Fibroblast of the conjunctiva (primary cell): Measurements from ENCODE around the gene EGLN3.
"Not testable (repeated sequence)": the region's sequence is repeated elsewhere in the genome, so short reads cannot be mapped to it uniquely, and the experiment has no call there.

Experiments
- DNase-seq: peaks from one replicate; pipeline ENCODE4 v3.0.0-alpha.2; 2010; ENCODE audit warnings: low read depth

The EGLN3 gene

DNA sequence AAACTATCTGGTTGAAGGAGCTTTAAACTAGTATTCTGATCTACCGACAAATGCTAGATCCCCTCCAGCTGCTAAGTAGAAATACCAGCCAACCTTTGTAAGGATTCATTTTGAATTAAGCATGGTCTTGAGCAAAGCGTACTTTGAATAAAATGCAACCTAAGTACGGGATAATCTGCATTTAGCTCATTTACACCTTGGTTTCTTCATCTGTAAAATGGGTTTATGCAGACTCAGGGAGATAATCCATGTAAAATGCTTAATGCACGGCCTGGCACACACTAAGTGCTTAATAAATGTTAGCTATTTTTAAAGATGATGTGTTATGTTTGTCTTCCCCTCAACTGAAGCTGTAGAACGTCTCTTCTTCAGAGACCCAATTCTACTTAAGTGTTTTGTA, 15.9 kb downstream of the EGLN3 start:
- no peak for DNase-seq

DNA sequence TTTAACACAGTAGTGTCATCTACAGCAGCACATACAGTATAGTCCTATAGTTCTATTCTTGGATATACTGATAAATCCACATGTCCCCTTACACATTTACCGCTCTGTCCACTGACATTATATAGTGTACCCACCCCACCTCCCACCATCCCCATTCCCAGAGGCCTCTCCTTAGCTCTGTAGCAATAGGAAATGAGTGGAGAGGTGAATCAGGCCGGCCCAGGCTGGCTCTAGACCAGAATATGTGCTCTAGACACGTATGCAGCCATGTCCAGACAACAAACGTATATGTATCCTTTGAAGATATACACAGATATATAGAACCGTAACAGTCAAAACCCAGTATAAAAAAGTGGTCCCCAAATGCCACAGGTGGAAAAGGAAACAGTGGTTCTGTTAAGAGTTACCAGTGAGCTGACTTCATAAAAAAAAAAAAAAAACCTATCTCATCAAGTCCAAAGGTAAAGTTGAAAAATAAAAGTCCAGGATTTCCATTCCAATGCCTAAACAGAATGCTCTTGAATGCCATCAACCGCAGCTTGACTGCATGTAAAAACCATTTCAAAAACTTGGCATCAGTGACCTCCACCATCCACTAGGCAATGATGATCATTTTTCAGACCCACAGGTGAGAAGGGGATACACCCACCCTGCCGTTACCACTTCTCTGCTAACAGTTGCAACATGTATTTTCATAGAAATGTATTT, 16.7 kb downstream of the EGLN3 start:
- no peak for DNase-seq

DNA sequence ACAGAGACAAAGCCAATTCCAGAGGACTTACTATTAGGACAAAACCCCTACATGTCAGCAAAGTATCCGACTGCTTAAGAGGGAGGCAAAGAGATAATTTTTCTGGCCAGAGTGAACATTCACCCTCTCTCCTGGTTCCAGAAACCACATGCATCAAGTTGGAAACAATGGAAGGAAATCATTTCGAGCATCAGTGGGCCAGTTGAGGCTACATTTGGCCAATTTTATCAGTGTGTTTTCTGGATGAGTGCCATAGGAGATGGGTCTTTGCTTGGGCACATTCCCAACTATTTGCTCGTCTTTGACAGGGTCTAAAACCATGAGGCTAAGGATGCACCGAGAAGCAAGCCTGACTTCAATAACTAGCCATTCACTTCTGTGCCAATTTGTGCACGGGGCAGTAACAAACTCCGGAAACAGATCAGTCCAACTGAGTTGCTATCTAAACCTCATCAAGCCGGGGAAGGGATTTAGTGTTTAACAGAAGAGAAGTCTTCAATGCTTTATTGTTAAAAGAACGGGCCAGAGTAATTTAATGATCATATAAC, 17.4 kb downstream of the EGLN3 start:
- DNase-seq: no peak

DNA sequence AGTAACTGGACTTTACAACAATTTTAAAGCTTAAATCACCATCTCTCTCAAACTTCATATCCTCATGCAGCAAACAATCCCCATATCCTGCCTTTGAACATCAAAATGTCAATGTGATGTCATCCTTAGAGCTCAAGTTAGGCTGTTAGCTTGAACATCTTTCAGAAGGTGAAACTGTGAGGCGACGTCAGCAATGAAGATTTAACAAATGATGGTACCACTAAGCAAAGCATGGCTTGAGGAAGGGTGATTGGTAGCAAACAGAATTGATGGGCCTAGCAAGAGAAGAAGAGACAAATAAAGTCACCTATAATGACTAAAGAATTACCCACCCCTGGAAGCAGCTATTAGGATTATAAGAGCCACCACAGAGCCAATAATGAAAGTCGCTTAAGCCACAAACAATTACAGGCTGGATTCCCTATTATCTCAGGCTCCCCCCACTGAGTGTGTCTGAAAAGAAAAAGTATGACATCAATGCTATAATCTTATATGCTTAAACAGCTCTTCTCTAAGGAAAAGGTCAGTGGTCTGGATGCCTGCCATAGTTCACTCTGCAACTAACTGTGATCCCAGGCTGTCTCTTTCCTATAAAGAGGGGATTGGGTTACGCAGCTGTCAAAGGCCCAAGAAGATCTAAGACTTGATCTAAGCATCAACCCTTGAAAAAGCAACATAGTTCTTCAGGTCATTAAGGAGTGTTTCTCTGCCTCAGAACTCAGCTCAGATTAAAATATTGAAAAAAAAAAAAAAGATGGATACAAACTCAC, 18.1 kb downstream of the EGLN3 start:
- DNase-seq: no peak

DNA sequence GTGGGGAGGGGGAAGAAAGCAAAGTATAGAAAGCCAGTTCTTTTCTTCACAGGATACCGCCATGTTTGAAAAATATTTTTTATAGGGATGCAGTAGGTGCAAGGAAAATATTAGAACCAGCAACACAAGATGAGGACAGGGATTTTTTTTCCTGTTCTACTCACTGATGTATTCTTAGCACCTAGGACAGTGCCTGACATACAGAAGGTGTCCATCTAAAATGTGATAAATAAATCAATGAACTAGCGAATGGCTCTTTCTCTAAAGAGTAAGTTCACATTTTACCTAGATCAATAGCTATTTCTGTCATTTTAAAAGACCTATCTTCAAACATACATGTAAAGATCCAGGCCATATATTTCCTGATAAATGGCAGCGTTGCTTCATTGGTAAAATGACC, 18.8 kb downstream of the EGLN3 start:
- no peak for DNase-seq

DNA sequence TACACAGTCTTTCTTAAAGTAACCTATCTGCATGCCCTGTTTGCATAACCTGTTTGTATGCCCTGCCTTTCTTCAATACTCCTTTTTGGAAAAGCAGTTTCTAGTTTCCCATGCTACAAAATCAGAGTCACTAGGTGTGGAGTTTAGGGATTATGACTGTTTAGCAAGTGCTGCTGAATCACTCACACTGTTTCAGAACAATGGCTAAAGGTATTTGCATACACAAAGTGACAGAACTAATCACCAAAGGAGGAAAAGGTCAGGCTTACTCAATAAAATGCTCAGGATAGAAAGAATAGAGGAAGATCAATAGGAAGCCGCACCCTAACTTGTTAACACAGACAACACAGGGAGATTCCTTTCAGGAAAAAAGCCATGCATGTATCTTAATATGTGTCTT, 19.4 kb downstream of the EGLN3 start:
- DNase-seq: no peak

DNA sequence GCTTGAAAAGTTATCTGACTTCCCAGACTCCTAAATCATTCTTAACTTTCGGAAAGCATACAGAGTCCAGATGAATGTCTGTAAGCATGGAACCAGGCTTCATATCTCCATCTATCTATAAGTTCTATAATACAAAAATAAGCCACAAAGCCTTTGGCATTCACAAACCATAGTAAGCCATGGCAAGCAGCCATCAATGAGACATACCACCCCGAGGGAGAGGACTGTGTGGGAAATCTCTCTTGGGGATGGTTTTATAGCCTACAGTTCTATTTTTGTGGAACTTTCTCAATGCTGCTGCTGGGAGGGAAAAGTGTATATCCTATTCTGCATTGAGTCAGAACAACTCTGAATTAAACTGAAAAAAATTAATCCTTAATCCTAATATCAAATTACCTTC, 20.4 kb downstream of the EGLN3 start:
- no peak for DNase-seq

DNA sequence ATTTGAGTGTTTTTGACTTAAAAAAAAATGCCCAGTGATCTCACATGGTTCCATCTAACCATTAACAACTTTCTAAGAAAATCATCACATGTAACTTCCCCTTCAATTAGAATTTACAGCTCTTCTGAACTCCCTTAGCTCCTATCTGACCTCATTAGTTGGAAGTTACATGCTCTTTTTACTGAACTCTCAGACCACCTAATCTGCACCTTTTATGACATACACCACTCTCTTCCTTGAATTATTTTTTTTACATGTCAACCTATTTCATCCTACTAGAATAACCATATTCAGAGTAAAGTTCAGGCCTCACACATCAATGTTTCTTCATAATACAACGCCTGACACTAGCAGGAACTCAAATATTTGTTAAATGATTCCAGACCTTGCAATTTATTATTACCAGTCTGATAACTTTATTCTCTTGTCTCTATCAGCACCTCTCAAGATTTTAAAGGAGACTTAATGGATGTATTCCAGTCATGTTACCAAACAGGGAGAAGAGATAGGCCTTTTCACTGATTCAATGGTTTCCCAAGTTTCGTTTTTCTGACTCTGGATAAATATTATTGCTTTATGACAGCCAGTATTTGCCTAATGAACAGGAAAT, 21.0 kb downstream of the EGLN3 start:
- DNase-seq: no peak

DNA sequence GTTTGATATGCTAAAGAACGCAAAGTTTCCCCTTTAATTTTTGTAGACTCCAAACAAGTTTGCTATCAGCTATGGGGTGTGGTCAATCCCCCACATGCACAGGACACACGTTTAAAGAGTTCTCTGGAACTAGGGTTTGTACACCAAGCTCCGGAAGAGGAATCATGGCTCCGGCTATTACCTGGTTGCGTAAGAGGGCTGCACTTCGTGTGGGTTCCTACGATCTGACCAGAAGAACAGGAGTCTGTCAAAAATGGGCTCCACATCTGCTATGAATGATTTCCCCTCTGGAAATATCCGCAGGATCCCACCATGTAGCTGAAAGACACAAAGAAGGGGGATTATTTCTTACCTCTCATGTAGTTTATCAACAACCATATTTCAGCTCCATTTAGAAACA, 22.0 kb downstream of the EGLN3 start:
- no peak for DNase-seq

DNA sequence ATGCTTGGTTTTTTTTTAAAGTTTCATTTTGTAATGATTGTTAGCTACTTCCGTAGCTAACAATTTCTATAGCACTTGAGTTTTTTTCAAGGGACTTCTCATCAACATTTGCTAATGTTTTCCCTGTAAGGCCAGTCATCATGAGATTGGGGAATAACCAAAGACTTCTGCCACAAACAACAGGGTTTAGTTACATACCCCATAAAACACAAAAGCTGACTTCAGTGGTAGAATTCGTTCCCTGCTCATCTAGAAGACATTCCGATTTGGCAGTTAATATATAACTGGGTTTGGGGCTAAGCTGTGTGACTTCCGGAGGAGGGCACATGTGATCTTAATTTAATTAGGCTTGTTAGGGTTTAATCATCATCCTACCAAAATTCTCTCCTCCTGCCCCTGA, 22.9 kb downstream of the EGLN3 start:
- no peak for DNase-seq

DNA sequence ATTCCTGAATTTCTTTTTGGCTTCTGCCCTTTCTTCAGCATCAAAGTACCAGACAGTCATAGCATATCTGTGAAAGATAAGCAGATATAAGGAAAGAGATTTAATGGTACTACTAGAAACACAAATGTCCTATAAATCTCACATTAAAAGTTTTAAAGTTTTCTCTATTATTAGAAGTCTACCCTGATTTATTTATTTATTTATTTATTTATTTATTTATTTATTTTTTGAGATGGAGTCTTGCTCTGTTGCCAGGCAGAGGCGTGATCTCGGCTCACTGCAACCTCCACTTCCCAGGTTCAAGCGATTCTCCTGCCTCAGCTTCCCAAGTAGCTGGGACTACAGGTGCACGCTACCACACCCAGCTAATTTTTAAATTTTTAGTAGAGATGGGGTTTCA, 23.9 kb downstream of the EGLN3 start:
- not testable (repeated sequence) for DNase-seq

DNA sequence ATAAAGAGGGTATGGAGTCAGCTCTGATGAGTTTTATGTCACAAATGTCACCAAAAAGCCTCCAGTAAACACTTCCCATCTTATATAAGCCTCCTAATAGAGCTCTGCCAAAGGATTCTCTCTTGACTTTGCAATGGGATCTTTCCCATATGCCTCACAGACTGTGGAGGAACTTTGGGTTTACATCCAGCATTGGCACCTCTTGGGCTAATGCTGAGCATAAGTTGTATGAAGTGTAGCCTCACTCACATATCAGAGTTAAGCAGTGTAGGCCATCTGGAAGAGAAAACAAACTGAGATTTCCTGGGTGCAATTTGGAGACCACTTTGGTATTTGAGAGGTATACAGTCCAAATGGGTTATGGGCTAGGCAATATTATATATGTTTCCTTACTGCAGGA, 24.9 kb downstream of the EGLN3 start:
- DNase-seq: no peak

DNA sequence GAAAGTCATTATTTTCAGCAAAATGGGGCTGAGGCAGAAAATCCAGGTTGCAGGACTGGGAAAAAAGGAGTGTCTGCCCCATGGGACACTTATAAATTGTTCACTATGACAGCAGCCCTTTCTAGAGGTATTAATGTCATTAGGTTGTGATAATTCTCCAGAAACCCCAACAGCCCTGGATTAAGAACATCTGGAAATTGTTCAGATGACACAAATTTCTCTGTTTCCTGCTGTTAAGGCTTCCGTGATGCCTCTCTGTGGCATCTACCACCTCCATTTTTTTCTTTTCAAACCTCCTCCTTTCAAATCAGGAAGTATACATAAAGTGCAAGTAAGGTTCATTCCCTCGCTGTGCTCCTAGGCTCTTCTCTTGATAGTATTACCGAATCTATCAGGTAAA, 25.6 kb downstream of the EGLN3 start:
- no peak for DNase-seq

DNA sequence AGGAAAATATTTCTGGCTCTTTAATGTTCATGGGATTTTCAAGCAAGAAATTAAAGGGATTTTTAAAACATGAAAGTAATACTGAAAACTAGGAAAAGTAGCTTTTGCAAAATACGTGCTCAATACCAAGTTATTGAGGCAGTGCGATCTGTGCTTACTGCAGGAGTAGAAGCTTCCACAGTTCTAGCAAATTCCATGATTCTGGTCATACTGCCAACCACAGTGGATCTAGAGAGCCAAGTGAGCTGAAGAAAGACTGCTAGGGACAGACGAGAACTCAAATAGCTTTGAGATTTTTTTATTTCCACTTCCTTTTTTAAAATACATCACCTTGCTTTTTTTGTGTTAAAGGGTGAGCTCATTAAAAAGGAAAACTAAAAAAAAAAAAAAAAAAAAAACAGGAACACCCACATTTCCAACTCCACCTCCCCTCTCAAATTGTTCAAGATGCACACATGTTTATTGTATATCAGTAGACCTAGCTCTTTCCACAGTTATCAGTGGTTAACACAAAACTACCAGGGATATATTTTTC, 26.2 kb downstream of the EGLN3 start:
- no peak for DNase-seq

DNA sequence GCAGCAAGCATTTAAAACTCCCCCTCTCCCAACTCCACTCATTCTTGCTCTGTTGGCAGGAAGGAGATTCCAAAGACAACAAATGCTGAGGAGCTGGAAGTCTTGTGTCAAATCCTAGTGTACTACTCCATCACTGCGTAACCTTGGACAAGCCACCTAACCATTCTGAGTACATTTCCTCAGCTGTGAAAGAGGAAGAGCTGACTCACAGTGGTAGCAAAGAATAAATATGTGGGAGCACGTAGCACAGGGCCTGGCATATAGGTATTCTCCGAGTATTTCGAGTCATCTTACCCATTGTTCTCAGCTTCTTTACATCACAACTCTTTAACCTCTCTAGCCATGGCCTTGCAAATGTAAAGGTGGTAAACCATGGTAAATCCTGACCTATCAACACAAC, 28.7 kb downstream of the EGLN3 start:
- no peak for DNase-seq

DNA sequence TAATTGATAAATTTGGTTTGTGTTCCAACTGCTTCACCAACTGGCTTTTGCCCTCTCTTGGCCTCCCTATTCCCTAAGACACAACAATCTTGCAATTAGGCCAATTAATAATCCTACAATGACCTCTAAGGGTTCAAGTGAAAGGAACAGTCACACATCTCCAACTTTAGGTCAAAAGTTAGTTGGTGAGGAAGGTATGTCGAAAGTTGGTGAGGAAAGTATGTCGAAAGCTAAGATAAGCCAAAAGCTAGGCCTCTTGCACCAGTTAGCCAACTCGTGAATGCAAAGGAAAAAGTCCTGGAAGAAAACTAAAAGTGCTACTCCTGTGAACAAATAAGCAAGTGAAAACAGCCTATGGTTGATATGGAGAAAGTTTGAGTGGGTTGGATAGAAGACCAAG, 32.6 kb downstream of the EGLN3 start:
- no peak for DNase-seq

DNA sequence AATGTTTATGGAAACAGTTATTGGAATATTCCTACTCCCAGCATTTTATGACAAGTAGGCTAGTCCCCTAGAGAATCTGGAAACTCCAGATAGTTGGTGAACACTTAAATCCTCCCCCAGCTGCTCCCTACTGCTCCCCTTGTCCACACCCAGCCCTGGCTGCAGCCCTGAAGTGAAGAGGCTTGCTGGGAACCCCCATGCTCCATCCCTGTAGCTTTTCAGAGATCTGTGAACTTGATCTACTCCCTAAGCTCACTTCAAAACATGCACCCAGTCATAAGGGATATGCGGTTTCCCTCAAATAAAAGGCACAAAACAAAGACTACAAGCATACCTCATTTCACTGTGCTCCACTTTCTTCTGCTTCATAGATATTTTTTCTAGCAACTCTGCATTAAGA, 33.2 kb downstream of the EGLN3 start:
- DNase-seq: no peak

DNA sequence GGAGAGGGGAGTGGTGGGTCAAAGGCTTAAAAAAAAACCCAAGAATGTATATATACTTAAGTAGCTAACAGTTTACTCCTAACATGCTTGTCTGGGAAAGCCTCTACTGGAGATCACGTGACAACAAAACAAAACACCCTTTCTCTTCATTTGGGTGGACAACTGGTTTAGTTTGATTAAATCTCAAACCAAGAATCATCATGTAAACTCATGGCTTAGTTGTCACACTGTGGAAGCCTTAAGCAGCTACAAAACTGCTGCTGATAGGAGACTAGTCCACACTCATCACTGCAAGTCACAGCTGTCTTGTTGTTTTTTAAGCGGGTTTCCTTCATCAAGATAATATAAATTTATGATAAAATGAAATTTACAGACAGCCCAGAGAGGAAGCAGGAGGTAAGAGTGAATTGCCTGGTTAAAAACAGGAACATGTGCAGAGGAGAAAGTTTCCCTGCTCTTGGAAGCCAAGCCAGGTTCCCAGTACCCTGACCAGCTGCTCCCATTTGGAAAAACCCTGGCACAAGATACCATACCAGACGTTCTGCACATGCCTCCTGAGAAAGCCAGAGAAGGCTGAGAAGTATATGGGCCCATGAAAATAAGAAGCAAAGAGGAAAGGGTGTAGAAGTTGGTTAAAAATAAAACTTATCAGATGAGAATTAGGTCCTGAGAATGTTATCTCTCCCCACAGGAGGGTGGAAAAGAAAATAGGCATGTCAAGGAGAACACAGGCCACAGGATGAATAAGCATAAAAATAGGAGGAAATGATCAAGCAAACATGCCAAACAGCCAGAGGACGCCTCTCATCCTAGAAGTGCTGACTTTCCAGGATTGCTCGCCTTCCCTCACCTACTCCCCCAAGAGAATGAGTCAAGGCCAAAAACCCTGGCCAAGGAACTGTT, 34.0 kb downstream of the EGLN3 start:
- DNase-seq: no peak

DNA sequence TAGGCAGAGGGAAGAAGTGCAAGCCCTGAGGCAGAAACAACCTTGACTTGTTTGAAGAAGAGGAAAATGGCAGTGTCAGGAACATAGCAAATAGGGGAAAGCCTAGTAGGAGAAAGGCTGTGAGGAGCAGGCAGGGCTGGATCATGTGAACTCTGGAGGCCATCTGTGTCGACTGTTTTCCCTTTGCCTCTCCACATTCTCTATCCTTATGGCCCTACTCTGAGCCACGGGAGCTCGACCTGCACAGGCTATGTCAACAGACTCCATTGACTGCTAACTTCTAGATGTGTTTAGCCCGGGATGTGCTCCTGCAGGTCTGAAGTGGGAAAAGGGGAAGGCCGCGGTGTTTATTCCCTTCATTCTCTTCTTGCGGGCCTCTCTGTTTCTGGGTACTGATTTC, 35.2 kb downstream of the EGLN3 start:
- DNase-seq: no peak

DNA sequence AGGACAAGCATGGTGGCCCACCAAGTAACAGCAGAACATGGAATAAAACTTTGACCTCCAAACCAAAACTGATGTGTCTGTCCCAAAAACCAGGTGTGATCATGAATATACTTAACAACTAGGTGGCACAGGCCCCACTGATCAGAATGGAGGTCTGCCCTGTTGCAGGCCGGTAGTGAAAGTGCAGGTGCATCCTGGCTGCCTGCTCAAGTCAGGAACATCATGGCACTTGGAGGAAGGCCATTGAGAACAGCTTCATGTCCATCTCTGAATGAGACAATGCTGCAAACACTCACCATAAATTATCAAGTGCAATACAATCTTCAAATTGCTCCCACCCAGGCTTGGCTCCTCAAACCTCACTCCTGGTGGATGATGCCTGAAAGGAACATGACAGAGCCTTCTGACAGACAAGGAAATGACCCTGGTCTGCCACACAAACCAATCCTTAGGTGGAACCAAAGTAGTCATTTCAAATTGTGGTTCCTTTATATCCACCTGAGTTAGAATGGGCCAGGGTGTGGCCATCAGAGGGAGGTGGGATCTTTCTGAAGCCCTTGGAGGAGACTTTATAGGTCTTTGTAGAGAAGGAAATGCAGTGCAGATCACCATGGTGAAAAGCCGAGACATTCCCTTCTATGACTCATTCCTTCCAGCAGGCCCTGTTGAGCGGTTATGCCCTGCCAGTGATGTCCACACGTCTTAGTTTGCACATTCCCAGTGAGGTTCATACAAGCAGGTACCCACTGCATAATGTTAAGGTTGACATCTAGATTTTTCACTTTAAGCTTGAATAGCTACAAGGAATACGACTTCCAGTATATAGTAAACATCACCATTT, 36.0 kb downstream of the EGLN3 start:
- peak; percentile 26 for DNase-seq

DNA sequence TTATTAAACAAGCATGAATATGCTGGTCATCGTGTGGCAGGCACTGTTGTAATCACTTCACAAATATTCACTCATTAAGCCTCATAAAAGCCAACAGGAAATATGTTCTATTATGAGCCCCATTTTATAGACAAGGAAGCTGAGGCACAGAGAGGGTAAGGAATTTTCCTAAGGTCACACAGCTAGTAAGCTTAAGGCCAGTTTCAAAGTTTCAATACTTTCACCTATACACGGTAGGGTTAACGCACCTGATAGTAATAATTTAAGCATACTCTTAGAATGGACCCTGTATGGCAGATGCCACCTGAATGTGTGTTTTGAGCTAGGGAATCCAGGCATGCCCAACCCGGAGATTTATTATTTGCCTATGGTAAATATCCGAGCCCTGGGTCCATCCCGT, 39.8 kb downstream of the EGLN3 start:
- DNase-seq: no peak
